Gastrocnemius medialis (tissue), 4 donors: ENCODE results near the gene TCF12.

Source experiments
- CTCF ChIP-seq, 5 experiments: fragments of 450-650 bp in 3 of 5; fragments of 200-600 bp in 2 of 5; sonication (generic) in 2 of 5; IDR thresholded peaks in 4 of 5; conservative IDR thresholded peaks in 1 of 5; 1 replicate in 4 of 5; 2 replicates in 1 of 5; pipeline ENCODE4 v1.5.1; 2016 to 2019; ENCODE audit warnings: antibody characterized with exemption in 5 of 5, mild to moderate bottlenecking in 3 of 5, moderate library complexity in 3 of 5
- POLR2A ChIP-seq, 2 donors: fragments of 450-650 bp; IDR thresholded peaks; one replicate each; pipeline ENCODE4 v1.6.1; 2017; ENCODE audit warnings: antibody characterized with exemption in 2 of 2, mild to moderate bottlenecking in 2 of 2, moderate library complexity in 2 of 2

- TF ChIP-seq CTCF (IDR thresholded peaks at IDR 0.05 in 4 of 5, conservative IDR thresholded peaks at IDR 0.05 in 1 of 5) (no peak), POLR2A (IDR thresholded peaks at IDR 0.05) (no peak)
Observed at GRCh38 chr15:57112178-57112577, 193.7 kb downstream of the TCF12 start.
